Measurements from ENCODE around the gene CREBRF. TPM values are rescaled to one million over a fixed set of nuclear protein-coding genes. Genes with fewer than 3 reads are reported as not detected.

Gene CREBRF
- total and polyA plus RNA-seq, 9 of the 15 experiments (the other 6 are each of a cell fraction or from before 2014, with no cell fraction given): 1.1 to 4.9 (median 2.9) TPM

- TF ChIP-seq MXI1 (IDR thresholded peaks at IDR 0.05; ENCODE audit: low read depth, low read length) (peak; percentile 34; the same call in 1 of the 2 replicates), RBFOX2 (IDR thresholded peaks at IDR 0.05; ENCODE audit: low read depth, low read length) (peak; percentile 62; the same call in 1 of the 2 replicates), DDX20 (tag; IDR thresholded peaks at IDR 0.05; ENCODE audit: low read depth) (no peak), MYBL2 (IDR thresholded peaks at IDR 0.05; ENCODE audit: low read depth) (no peak), MYBL2 (CRISPR knock-in tag; IDR thresholded peaks at IDR 0.05; ENCODE audit: borderline replicate concordance) (no peak), ZNF12 (CRISPR knock-in tag; IDR thresholded peaks at IDR 0.05) (peak; percentile 11; the same call in 1 of the 2 replicates), NFXL1 (CRISPR knock-in tag; IDR thresholded peaks at IDR 0.05) (no peak), NRF1 (conservative IDR thresholded peaks at IDR 0.05 in 1 of 2, IDR thresholded peaks at IDR 0.05 in 1 of 2) (no peak), TAF1 (IDR thresholded peaks at IDR 0.05; ENCODE audit: control insufficient read depth, extremely low read depth, insufficient read depth, low read length, severe bottlenecking) (peak; percentile 18), MXD1 (CRISPR knock-in tag; IDR thresholded peaks at IDR 0.05; ENCODE audit: borderline replicate concordance, poor library complexity, severe bottlenecking) (no peak), POLR2G (IDR thresholded peaks at IDR 0.05; ENCODE audit: low read depth, low read length) (peak; percentile 8; the same call in 1 of the 2 replicates), DIDO1 (tag; IDR thresholded peaks at IDR 0.05; ENCODE audit: low read depth) (no peak), TCF7 (IDR thresholded peaks at IDR 0.05; ENCODE audit: borderline replicate concordance) (no peak)
These were observed 570 bp downstream of the CREBRF start (continued) for GRCh38 chr5:173056783-173057061.
